ENCODE data around the gene PEAK1.

The PEAK1 gene

GRCh38 chr15:77419836-77420609 lies at the start of gene PEAK1:
PEAK1 (minus strand) TSS chr15:77420104; CDS start chr15:77181926, 238,178 bp downstream.
- H3K4me3 ChIP-seq (ENCODE audit: control insufficient read depth, low read depth, low read length), result peak within 1 kb of the TSS; percentile 91
- TF ChIP-seq CTCF (IDR thresholded peaks at IDR 0.05; ENCODE audit: control insufficient read depth, insufficient read depth, low read depth, low read length, missing control alignments), result no peak
- peak; percentile 92 for DNase-seq (ENCODE audit: low read depth)

- DNase-seq (ENCODE audit: low read depth), result no peak
- no peak for TF ChIP-seq CTCF (IDR thresholded peaks at IDR 0.05; ENCODE audit: control insufficient read depth, insufficient read depth, low read depth, low read length, missing control alignments)
- no peak overlapping the region for H3K4me3 ChIP-seq (ENCODE audit: control insufficient read depth, low read depth, low read length)
Measured at GRCh38 chr15:77468896-77469295, 49.0 kb upstream of the PEAK1 start.

- H3K4me3 ChIP-seq (ENCODE audit: control insufficient read depth, low read depth, low read length), result no peak overlapping the region
- DNase-seq (ENCODE audit: low read depth), result no peak
- no peak for TF ChIP-seq CTCF (IDR thresholded peaks at IDR 0.05; ENCODE audit: control insufficient read depth, insufficient read depth, low read depth, low read length, missing control alignments)
Measured at GRCh38 chr15:77466521-77466920, 46.6 kb upstream of the PEAK1 start.

GRCh38 chr15:77464129-77464865 lies 44.4 kb upstream of the PEAK1 start:
- H3K4me3 ChIP-seq (ENCODE audit: control insufficient read depth, low read depth, low read length), result no peak overlapping the region
- TF ChIP-seq CTCF (IDR thresholded peaks at IDR 0.05; ENCODE audit: control insufficient read depth, insufficient read depth, low read depth, low read length, missing control alignments), result no peak
- no peak for DNase-seq (ENCODE audit: low read depth)

- no peak for DNase-seq (ENCODE audit: low read depth)
- TF ChIP-seq CTCF (IDR thresholded peaks at IDR 0.05; ENCODE audit: control insufficient read depth, insufficient read depth, low read depth, low read length, missing control alignments), result no peak
- H3K4me3 ChIP-seq (ENCODE audit: control insufficient read depth, low read depth, low read length), result no peak overlapping the region
Measured at GRCh38 chr15:77461486-77461885, 41.6 kb upstream of the PEAK1 start.

GRCh38 chr15:77459031-77459430 lies 39.1 kb upstream of the PEAK1 start:
- no peak for TF ChIP-seq CTCF (IDR thresholded peaks at IDR 0.05; ENCODE audit: control insufficient read depth, insufficient read depth, low read depth, low read length, missing control alignments)
- H3K4me3 ChIP-seq (ENCODE audit: control insufficient read depth, low read depth, low read length), result no peak overlapping the region
- DNase-seq (ENCODE audit: low read depth), result no peak

Data from AG09309 (cell line).